Thyroid gland (tissue), 4 donors: ENCODE measurements around the gene EZH2. TPM values are rescaled to one million over a fixed set of nuclear protein-coding genes. Genes with fewer than 3 reads are reported as not detected.

Source experiments
- DNase-seq, 2 donors: peaks; one replicate each; pipeline ENCODE4 v3.0.0-alpha.2; 2019
- H3K27ac ChIP-seq, 3 donors: fragments of 200-600 bp; sonication (generic); 1 replicate in 2 of 3; 2 replicates in 1 of 3; pipeline ENCODE4 v1.5.1; 2016 to 2019; ENCODE audit warnings: mild to moderate bottlenecking in 1 of 3, moderate library complexity in 1 of 3
- H3K27me3 ChIP-seq: fragments of 200-600 bp; sonication (generic); one replicate; pipeline ENCODE4 v1.5.1; 2019
- H3K36me3 ChIP-seq, 2 donors: fragments of 200-600 bp; sonication (generic); one replicate each; pipeline ENCODE4 v1.5.1; 2016 to 2019
- H3K4me1 ChIP-seq, 2 donors: fragments of 200-600 bp; sonication (generic); one replicate each; pipeline ENCODE4 v1.5.1; 2017 to 2019
- H3K4me3 ChIP-seq, 3 donors: fragments of 200-600 bp; sonication (generic); replicated peaks in 1 of 3; 1 replicate in 2 of 3; 2 replicates in 1 of 3; pipeline ENCODE4 v1.5.1; 2016; ENCODE audit warnings: mild to moderate bottlenecking in 1 of 3
- H3K9me3 ChIP-seq: fragments of 200-600 bp; sonication (generic); one replicate; pipeline ENCODE4 v1.5.1; 2017
- CTCF ChIP-seq, 6 experiments: fragments of 200-600 bp in 3 of 6; fragments of 450-650 bp in 3 of 6; sonication (generic) in 3 of 6; IDR thresholded peaks; one replicate each; pipeline ENCODE4 v1.5.1; 2016 to 2019; ENCODE audit warnings: antibody characterized with exemption in 6 of 6, mild to moderate bottlenecking in 2 of 6, inconsistent platforms in 1 of 6, moderate library complexity in 1 of 6
- POLR2A ChIP-seq, 2 donors: fragments of 450-650 bp; IDR thresholded peaks; one replicate each; pipeline ENCODE4 v1.6.1; 2017; ENCODE audit warnings: antibody characterized with exemption in 2 of 2, mild to moderate bottlenecking in 2 of 2, moderate library complexity in 1 of 2
- WGBS, 2 donors: methylation state at CpG; one replicate each; pipeline ENCODE4 v1.1.5; 2017; 5-methylcytosine and 5-hydroxymethylcytosine counted together
- intact Hi-C: fragments of 100-400 bp; cut with DNase I; formaldehyde crosslinking; loops from one replicate; pipeline ENCODE4 v1.15.1; 2023
- total RNA-seq, 4 donors: library from RNA; depleted of rRNA; stranded (reverse); fragments of >200 nt; gene quantifications; one replicate each; pipeline ENCODE4 v1.2.3, GENCODE V29; 2016

EZH2 gene
- total RNA-seq, 4 donors from 2014 or later: 0.75 to 1.1 (median 0.86) TPM

DNA sequence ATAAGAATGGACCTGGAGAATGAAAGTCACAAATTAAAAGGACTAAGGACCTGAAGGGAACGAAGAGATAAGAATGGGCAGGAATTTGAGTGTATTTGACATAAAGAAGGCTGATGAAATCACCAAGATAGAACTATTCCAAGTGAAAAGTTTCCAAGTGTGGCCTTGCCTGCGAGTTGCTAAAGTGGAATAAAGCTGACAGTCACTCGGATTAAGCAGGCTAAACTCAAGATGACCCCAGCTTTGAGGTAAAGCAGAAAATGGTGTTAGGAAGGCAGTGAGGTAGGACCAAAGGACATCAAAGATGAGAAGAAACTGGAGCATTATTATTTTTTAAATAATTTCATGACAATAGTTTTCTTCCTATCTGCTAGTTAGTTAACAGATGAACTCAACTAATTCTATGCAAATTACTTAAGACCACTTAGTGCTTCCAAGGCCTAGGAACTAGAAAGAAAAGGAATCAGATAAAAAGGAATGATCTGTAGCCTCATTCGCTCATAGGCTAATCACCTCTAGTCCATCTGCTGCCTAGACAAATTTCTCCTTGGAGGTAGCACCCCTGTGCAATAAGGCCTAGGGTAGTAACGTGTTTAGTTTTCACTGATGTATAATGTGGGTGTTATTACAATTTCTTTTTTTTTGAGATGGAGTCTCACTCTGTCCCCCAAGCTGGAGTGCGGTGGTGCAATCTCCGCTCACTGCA, 34.5 kb downstream of the EZH2 start:
- no peak for DNase-seq
- intact Hi-C loops: loop anchor here (10.0 kb wide), 1 partner anchor 115 kb away; no protein-coding TSS in a partner anchor

DNA sequence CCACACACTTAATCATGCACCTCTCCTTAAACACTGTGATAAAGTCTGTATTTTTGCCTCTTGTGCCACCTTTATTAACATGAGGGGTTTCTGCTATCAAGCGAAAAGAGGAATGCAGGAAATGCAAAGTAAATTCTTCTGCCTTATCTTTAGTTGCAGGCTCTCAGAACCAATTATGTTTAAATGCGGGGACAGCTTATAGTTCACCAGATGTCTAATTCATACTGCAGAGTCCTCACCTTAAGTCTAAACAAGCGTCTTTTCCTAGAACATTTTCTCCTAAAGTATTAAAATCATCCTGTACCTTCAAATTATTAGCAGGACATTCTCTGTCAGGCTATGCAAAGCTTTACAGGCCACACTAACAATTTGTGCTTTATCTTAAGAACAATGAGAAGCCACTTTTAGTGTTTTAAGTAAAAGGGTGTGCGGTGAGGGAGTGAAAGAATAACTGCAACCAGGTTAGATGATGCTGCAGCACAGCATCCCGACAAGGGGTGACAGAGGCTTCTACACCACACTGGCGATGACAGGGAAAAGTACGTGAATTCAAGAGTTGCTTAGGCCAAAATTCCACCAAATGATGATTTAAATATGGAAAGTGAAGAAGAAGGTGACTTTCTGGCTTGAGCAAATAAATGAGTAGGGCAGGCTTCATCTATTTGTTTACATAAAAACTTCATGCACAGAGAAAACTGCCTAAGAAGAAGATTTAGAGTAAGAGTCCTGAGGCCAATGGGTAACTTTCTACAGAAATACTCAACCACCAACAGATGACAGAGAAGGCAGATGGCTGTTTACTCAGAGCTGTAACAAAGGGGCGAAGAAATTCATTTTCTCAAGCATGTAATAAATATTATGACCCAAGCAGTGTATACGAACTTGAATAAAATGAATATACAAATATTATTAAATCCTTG, 36.0 kb downstream of the EZH2 start:
- WGBS, 2 donors: 80 to 82% methylated on average over 9 of the region's 9 CpGs
- TF ChIP-seq CTCF (IDR thresholded peaks at IDR 0.05): no peak
- TF ChIP-seq POLR2A (IDR thresholded peaks at IDR 0.05): no peak
- no peak overlapping the region for H3K4me3 ChIP-seq
- intact Hi-C loops: no loop called here
- no peaks in the 10 kb centered on the region for H3K27me3 ChIP-seq
- no peak overlapping the region for H3K27ac ChIP-seq
- no peaks in the 10 kb centered on the region for H3K9me3 ChIP-seq
- no peaks in the 10 kb centered on the region for H3K4me1 ChIP-seq
- H3K36me3 ChIP-seq: no peaks in the 10 kb centered on the region
- no peak for DNase-seq

More for the DNA sequence above, 34.5 kb downstream of the EZH2 start:
- 83 to 86% methylated on average over 7 of the region's 7 CpGs for WGBS, 2 donors
- H3K4me3 ChIP-seq: no peak overlapping the region
- TF ChIP-seq POLR2A (IDR thresholded peaks at IDR 0.05): no peak
- TF ChIP-seq CTCF (IDR thresholded peaks at IDR 0.05): no peak
- H3K9me3 ChIP-seq: no peaks in the 10 kb centered on the region
- H3K36me3 ChIP-seq: no peaks in the 10 kb centered on the region
- H3K4me1 ChIP-seq: no peaks in the 10 kb centered on the region
- H3K27me3 ChIP-seq: no peaks in the 10 kb centered on the region
- H3K27ac ChIP-seq: no peak overlapping the region

DNA sequence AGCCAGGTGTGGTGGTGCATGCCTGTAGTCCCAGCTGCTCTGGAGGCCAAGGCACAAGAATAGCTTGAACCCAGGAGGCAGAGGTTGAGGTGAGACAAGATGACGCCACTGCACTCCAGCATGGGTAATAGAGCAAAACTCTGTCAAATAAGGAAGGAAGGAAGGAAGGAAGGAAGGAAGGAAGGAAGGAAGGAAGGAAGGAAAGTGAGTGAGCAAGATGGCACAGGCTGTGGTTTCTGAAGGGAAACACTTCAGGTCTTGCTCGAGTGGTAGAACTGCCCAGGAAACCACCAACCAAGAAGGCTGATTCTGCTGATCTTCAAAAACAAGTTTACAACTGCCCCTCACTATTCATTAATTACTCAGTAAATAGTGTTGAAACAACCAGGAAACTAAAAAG, 45.2 kb downstream of the EZH2 start:
- Histone ChIP-seq H3K36me3 (no peaks in the 10 kb centered on the region), H3K27ac (no peak overlapping the region), H3K4me1 (no peaks in the 10 kb centered on the region), H3K4me3 (no peak overlapping the region), H3K9me3 (no peaks in the 10 kb centered on the region), H3K27me3 (no peaks in the 10 kb centered on the region)
- no peak for DNase-seq
- 72 to 76% methylated on average over 2 of the region's 2 CpGs for WGBS, 2 donors
- TF ChIP-seq CTCF (IDR thresholded peaks at IDR 0.05): no peak
- TF ChIP-seq POLR2A (IDR thresholded peaks at IDR 0.05): no peak
- intact Hi-C loops: no loop called here

DNA sequence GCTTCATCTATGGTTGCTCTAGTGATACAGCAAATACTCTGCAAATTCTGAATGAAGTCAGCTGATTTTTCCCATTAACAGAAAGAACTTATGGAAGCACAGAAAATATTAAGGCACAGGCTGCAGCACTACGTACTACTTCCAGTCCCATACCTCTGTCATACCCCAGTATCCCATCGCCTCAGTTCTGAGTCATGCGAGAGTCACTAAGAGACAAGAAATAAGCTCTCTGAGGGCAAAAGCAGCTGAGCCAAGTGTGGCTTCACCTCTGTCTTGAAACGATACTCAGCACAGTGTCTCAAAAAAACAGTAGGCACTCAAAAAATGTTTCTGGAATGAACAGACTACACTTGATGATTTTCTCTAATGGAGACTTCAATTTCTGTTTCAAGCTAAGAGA, 48.2 kb downstream of the EZH2 start:
- intact Hi-C loops: no loop called here
- no peak for DNase-seq
- no peaks in the 10 kb centered on the region for H3K9me3 ChIP-seq
- H3K4me3 ChIP-seq: no peak overlapping the region
- H3K27me3 ChIP-seq: no peaks in the 10 kb centered on the region
- TF ChIP-seq POLR2A (IDR thresholded peaks at IDR 0.05) (no peak), CTCF (IDR thresholded peaks at IDR 0.05) (no peak)
- H3K36me3 ChIP-seq: no peaks in the 10 kb centered on the region
- WGBS, 2 donors: 94 to 95% methylated on average over 4 of the region's 4 CpGs
- H3K27ac ChIP-seq: no peak overlapping the region
- H3K4me1 ChIP-seq: no peaks in the 10 kb centered on the region

DNA sequence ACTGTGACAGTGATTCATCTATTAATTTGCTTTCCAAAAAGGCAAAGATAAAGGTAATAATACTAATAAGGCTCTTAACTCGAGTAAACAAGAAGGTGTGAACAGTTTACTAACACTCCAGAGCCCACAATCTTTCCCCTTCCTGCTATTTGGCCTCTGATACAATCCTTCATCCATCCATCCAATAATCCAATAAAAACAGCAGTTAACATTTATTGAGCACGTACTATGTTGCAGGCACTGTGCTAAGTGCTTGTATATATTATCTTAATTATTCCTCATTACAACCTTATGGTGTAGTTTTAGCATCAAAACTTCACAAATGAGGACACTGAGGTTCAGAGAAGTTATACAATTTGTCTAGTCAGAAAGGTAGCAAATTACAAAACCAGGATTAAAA, 49.5 kb downstream of the EZH2 start:
- H3K27me3 ChIP-seq: no peaks in the 10 kb centered on the region
- intact Hi-C loops: no loop called here
- H3K27ac ChIP-seq: no peak overlapping the region
- no peaks in the 10 kb centered on the region for H3K36me3 ChIP-seq
- H3K4me3 ChIP-seq: no peak overlapping the region
- H3K9me3 ChIP-seq: no peaks in the 10 kb centered on the region
- no peak for DNase-seq
- no peaks in the 10 kb centered on the region for H3K4me1 ChIP-seq
- TF ChIP-seq CTCF (IDR thresholded peaks at IDR 0.05): no peak
- no peak for TF ChIP-seq POLR2A (IDR thresholded peaks at IDR 0.05)
- 97 to 98% methylated on average over 2 of the region's 2 CpGs for WGBS, 2 donors
